Measurements from ENCODE around the gene APBB2.

DNA sequence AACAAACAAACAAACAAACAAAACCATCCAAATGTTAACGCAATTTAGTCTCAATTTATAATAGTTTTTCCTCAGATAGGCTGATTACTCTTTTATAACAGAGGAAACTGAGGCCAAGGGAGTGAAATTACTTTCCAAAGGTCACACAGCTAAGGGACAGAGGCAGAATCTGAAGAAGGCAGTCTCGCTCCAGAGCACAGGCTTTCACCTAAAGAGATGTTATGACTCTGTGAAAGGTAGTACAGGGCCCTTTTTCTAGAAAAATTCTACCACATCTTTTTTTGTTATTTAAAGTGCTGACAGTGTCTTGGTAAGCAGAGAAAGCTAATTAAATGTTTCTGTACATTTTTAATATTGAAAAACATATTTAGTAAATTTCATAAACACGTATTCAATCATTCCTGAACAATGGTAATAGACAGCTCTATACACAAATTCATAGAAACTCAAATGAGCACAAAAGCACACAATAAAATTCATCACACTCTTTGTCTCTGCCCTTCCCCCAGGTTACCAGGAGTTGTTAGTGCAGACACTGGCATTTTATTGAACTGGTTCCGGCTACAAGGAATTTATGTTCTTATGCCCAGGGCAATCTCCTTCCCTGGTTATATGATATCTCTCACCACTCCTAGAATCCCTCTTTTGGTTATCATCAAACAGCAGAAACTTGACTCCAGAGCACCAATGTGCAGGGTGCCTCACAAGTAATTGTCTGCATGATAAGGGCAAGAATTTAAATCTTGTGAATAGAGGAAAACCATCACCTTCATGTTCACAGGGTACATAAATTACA is 7.7 kb upstream of the APBB2 start:
- no peak for TF ChIP-seq POLR2A (IDR thresholded peaks at IDR 0.05)
- TF ChIP-seq, protein P1, sequence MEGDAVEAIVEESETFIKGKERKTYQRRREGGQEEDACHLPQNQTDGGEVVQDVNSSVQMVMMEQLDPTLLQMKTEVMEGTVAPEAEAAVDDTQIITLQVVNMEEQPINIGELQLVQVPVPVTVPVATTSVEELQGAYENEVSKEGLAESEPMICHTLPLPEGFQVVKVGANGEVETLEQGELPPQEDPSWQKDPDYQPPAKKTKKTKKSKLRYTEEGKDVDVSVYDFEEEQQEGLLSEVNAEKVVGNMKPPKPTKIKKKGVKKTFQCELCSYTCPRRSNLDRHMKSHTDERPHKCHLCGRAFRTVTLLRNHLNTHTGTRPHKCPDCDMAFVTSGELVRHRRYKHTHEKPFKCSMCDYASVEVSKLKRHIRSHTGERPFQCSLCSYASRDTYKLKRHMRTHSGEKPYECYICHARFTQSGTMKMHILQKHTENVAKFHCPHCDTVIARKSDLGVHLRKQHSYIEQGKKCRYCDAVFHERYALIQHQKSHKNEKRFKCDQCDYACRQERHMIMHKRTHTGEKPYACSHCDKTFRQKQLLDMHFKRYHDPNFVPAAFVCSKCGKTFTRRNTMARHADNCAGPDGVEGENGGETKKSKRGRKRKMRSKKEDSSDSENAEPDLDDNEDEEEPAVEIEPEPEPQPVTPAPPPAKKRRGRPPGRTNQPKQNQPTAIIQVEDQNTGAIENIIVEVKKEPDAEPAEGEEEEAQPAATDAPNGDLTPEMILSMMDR (IDR thresholded peaks at IDR 0.05): no peak
